H9 (cell line): Measurements from ENCODE around the gene CD2. TPM values are rescaled to one million over a fixed set of nuclear protein-coding genes. Genes with fewer than 3 reads are reported as not detected.

ENCODE experiments used
- DNase-seq: peaks from one replicate; pipeline ENCODE4 v3.0.0-alpha.2; 2017
- H2AFZ ChIP-seq: one replicate; pipeline ENCODE4 v1.6.1; 2013; ENCODE audit warnings: mild to moderate bottlenecking, low read length, control low read depth, moderate library complexity
- H2AK5ac ChIP-seq: 2 replicates; pipeline ENCODE4 v1.6.1; 2013; ENCODE audit warnings: low read length, control low read depth, mixed read lengths; ENCODE audit not compliant: insufficient read length
- H2BK120ac ChIP-seq: one replicate; pipeline ENCODE4 v1.6.1; 2013; ENCODE audit warnings: low read depth, mild to moderate bottlenecking, low read length, control low read depth, inconsistent platforms; ENCODE audit not compliant: poor library complexity, severe bottlenecking
- H2BK12ac ChIP-seq: 2 replicates; pipeline ENCODE4 v1.6.1; 2013; ENCODE audit warnings: low read length, control low read depth, mixed read lengths, low read depth; ENCODE audit not compliant: insufficient read length
- H2BK15ac ChIP-seq: 2 replicates; pipeline ENCODE4 v1.6.1; 2013; ENCODE audit warnings: low read depth, low read length, control low read depth
- H2BK20ac ChIP-seq: one replicate; pipeline ENCODE4 v1.6.1; 2013; ENCODE audit warnings: low read depth, mild to moderate bottlenecking, low read length, control low read depth, inconsistent platforms; ENCODE audit not compliant: poor library complexity, severe bottlenecking
- H2BK5ac ChIP-seq: 2 replicates; pipeline ENCODE4 v1.6.1; 2013; ENCODE audit warnings: low read length, control low read depth, mixed read lengths; ENCODE audit not compliant: insufficient read length
- H3K14ac ChIP-seq: 2 replicates; pipeline ENCODE4 v1.6.1; 2013; ENCODE audit warnings: low read length, control low read depth; ENCODE audit not compliant: insufficient read depth
- H3K18ac ChIP-seq: 2 replicates; pipeline ENCODE4 v1.6.1; 2013; ENCODE audit warnings: low read depth, mild to moderate bottlenecking, mixed read lengths, low read length, control low read depth; ENCODE audit not compliant: insufficient read length
- H3K23ac ChIP-seq: 2 replicates; pipeline ENCODE4 v1.6.1; 2013; ENCODE audit warnings: low read length, control low read depth, mixed read lengths, low read depth; ENCODE audit not compliant: insufficient read length
- H3K23me2 ChIP-seq: 2 replicates; pipeline ENCODE4 v1.6.1; 2013; ENCODE audit warnings: low read depth, mild to moderate bottlenecking, mixed read lengths, low read length, control low read depth; ENCODE audit not compliant: insufficient read length, poor library complexity, severe bottlenecking
- H3K27ac ChIP-seq: 2 replicates; pipeline ENCODE4 v1.5.1; 2013; ENCODE audit warnings: low read length, control low read depth, mixed read lengths, low read depth; ENCODE audit not compliant: insufficient read length
- H3K27me3 ChIP-seq: 2 replicates; pipeline ENCODE4 v1.6.1; 2013; ENCODE audit warnings: low read length, control low read depth, inconsistent platforms; ENCODE audit not compliant: insufficient read depth
- H3K4ac ChIP-seq: 2 replicates; pipeline ENCODE4 v1.6.1; 2013; ENCODE audit warnings: low read depth, mild to moderate bottlenecking, control low read depth, inconsistent platforms, low read length, moderate library complexity
- H3K4me1 ChIP-seq: 2 replicates; pipeline ENCODE4 v1.6.1; 2013; ENCODE audit warnings: low read length, control low read depth, inconsistent platforms; ENCODE audit not compliant: insufficient read depth
- H3K4me2 ChIP-seq: 2 replicates; pipeline ENCODE4 v1.6.1; 2013; ENCODE audit warnings: low read length, control low read depth, mixed read lengths; ENCODE audit not compliant: insufficient read length, insufficient read depth
- H3K56ac ChIP-seq: 2 replicates; pipeline ENCODE4 v1.6.1; 2013; ENCODE audit warnings: low read depth, mild to moderate bottlenecking, mixed read lengths, low read length, control low read depth; ENCODE audit not compliant: insufficient read length
- H3K79me1 ChIP-seq: 2 replicates; pipeline ENCODE4 v1.6.1; 2013; ENCODE audit warnings: low read depth, mild to moderate bottlenecking, moderate library complexity, low read length, control low read depth, inconsistent platforms; ENCODE audit not compliant: insufficient read depth, poor library complexity, severe bottlenecking
- H3K79me2 ChIP-seq: 2 replicates; pipeline ENCODE4 v1.6.1; 2013; ENCODE audit warnings: low read length, control low read depth, inconsistent platforms; ENCODE audit not compliant: insufficient read depth
- H3K9ac ChIP-seq: 2 replicates; pipeline ENCODE4 v1.6.1; 2013; ENCODE audit warnings: low read length, control low read depth, mixed read lengths; ENCODE audit not compliant: insufficient read length; ENCODE audit errors: extremely low read depth
- H3K9me3 ChIP-seq: one replicate; pipeline ENCODE4 v1.6.1; 2013; ENCODE audit warnings: low read depth, low read length, inconsistent platforms; ENCODE audit not compliant: control insufficient read depth
- H3T11ph ChIP-seq: one replicate; pipeline ENCODE4 v1.6.1; 2013; ENCODE audit warnings: mild to moderate bottlenecking, low read length, control low read depth, inconsistent platforms
- H4K20me1 ChIP-seq: one replicate; pipeline ENCODE4 v1.6.1; 2013; ENCODE audit not compliant: control insufficient read depth, insufficient read length, insufficient read depth
- H4K5ac ChIP-seq: 2 replicates; pipeline ENCODE4 v1.6.1; 2013; ENCODE audit warnings: low read depth, mild to moderate bottlenecking, mixed read lengths, low read length, control low read depth; ENCODE audit not compliant: insufficient read length
- H4K8ac ChIP-seq: replicated peaks from 2 replicates; pipeline ENCODE4 v1.6.1; 2013; ENCODE audit warnings: low read length, control low read depth, mixed read lengths, low read depth; ENCODE audit not compliant: insufficient read length
- H4K91ac ChIP-seq: 2 replicates; pipeline ENCODE4 v1.6.1; 2013; ENCODE audit warnings: low read depth, mild to moderate bottlenecking, moderate library complexity, mixed read lengths, low read length, control low read depth; ENCODE audit not compliant: insufficient read length
- H3K27ac Mint-ChIP-seq, 3 experiments: 2 replicates in 2 of 3; 3 replicates in 1 of 3; pipeline ENCODE4 v1.8.0; 2020 to 2021; ENCODE audit warnings: mixed read lengths in 3 of 3, mild to moderate bottlenecking in 1 of 3, moderate library complexity in 1 of 3
- H3K27me3 Mint-ChIP-seq: 2 replicates; pipeline ENCODE4 v1.8.0; 2021; ENCODE audit warnings: low read depth, mild to moderate bottlenecking, moderate library complexity, mixed read lengths
- H3K36me3 Mint-ChIP-seq, 3 experiments: 2 replicates in 2 of 3; 3 replicates in 1 of 3; pipeline ENCODE4 v1.8.0; 2020 to 2021; ENCODE audit warnings: low read depth in 3 of 3, mixed read lengths in 3 of 3; ENCODE audit not compliant: insufficient read depth in 1 of 3
- H3K4me1 Mint-ChIP-seq, 2 experiments: 2 replicates each; pipeline ENCODE4 v1.8.0; 2020; ENCODE audit warnings: mixed read lengths in 2 of 2
- H3K4me3 Mint-ChIP-seq, 2 experiments: 2 replicates in 1 of 2; 3 replicates in 1 of 2; pipeline ENCODE4 v1.8.0; 2020 to 2021; ENCODE audit warnings: mild to moderate bottlenecking in 2 of 2, mixed read lengths in 2 of 2, moderate library complexity in 1 of 2
- H3K9me3 Mint-ChIP-seq, 2 experiments: 2 replicates in 1 of 2; 3 replicates in 1 of 2; pipeline ENCODE4 v1.8.0; 2020; ENCODE audit warnings: mild to moderate bottlenecking in 2 of 2, mixed read lengths in 2 of 2, moderate library complexity in 1 of 2
- WGBS: extraction: QIAGEN DNeasy Blood & Tissue Kit; methylation state at CpG from one replicate; pipeline ENCODE4 v1.1.7; 2013; ENCODE audit warnings: missing lambda C conversion rate, low lambda C conversion rate, mixed read lengths; ENCODE audit not compliant: insufficient read length; ENCODE audit errors: extremely low coverage; 5-methylcytosine and 5-hydroxymethylcytosine counted together
- total RNA-seq: library from RNA; stranded (reverse); gene quantifications from 2 replicates; pipeline ENCODE4 v1.2.1, GENCODE V29; 2021
- TF ChIP-seq, protein P1 (sequence below): fragments of 200-600 bp; sonication (generic); conservative IDR thresholded peaks from 3 replicates; pipeline ENCODE4 v1.8.0; 2021; ENCODE audit warnings: antibody characterized with exemption, mild to moderate bottlenecking

CD2 gene
- total RNA-seq, 1 experiment from 2014 or later: not detected

- H3K4ac ChIP-seq: no peak overlapping the region
- H3K23ac ChIP-seq: no peak overlapping the region
- H2AFZ ChIP-seq: no peak overlapping the region
- H3K79me1 ChIP-seq: no peaks in the 10 kb centered on the region
- H3K9ac ChIP-seq: no peak overlapping the region
- no peak overlapping the region for H2AK5ac ChIP-seq
- H3K14ac ChIP-seq: no peak overlapping the region
- no peak overlapping the region for H2BK20ac ChIP-seq
- no peaks in the 10 kb centered on the region for H4K20me1 ChIP-seq
- H2BK5ac ChIP-seq: no peak overlapping the region
- Mint-ChIP-seq H3K4me1 (peaks cover 6% of the 10 kb centered on the region in 2 experiments; a peak in 3 of 4 replicates), H3K9me3 (peaks cover 6 to 11% of the 10 kb centered on the region in 2 experiments), H3K36me3 (no peaks in the 10 kb centered on the region; a peak in 2 of 7 replicates), H3K4me3 (no peak overlapping the region), H3K27ac (no peak overlapping the region), H3K27me3 (no peaks in the 10 kb centered on the region; the same call in 1 of the 2 replicates)
- no peak overlapping the region for H4K91ac ChIP-seq
- H2BK15ac ChIP-seq: no peak overlapping the region
- H3K27me3 ChIP-seq: no peaks in the 10 kb centered on the region
- no peak overlapping the region for H4K8ac ChIP-seq
- no peaks in the 10 kb centered on the region for H3K4me1 ChIP-seq
- no peak overlapping the region for H3K18ac ChIP-seq
- no CpG with 5 or more reads among the region's 1 CpG for WGBS
- H4K5ac ChIP-seq: no peak overlapping the region
- no peak overlapping the region for H3K4me2 ChIP-seq
- H2BK120ac ChIP-seq: no peak overlapping the region
- no peak overlapping the region for H3T11ph ChIP-seq
- H3K56ac ChIP-seq: no peak overlapping the region
- DNase-seq: no peak
- no peaks in the 10 kb centered on the region for H3K9me3 ChIP-seq
- H3K79me2 ChIP-seq: no peaks in the 10 kb centered on the region
- TF ChIP-seq, protein P1, sequence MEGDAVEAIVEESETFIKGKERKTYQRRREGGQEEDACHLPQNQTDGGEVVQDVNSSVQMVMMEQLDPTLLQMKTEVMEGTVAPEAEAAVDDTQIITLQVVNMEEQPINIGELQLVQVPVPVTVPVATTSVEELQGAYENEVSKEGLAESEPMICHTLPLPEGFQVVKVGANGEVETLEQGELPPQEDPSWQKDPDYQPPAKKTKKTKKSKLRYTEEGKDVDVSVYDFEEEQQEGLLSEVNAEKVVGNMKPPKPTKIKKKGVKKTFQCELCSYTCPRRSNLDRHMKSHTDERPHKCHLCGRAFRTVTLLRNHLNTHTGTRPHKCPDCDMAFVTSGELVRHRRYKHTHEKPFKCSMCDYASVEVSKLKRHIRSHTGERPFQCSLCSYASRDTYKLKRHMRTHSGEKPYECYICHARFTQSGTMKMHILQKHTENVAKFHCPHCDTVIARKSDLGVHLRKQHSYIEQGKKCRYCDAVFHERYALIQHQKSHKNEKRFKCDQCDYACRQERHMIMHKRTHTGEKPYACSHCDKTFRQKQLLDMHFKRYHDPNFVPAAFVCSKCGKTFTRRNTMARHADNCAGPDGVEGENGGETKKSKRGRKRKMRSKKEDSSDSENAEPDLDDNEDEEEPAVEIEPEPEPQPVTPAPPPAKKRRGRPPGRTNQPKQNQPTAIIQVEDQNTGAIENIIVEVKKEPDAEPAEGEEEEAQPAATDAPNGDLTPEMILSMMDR: no peak
- H3K27ac ChIP-seq: no peak overlapping the region
- no peaks in the 10 kb centered on the region for H3K23me2 ChIP-seq
- no peak overlapping the region for H2BK12ac ChIP-seq
These were observed 15.3 kb downstream of the CD2 start for GRCh38 chr1:116769561-116769977.
